SK-N-SH treated with all-trans-retinoic acid at 6 μM for 48 hours (cell line): ENCODE data around the gene MGMT.

Source experiments
- BACH2 ChIP-seq: fragments of 250-450 bp; sonication (Bioruptor Pico); IDR thresholded peaks from 2 replicates; pipeline ENCODE4 v1.9.0; 2021; ENCODE audit warnings: mild to moderate bottlenecking, borderline replicate concordance
- ESRRG ChIP-seq: fragments of 250-450 bp; sonication (Bioruptor Pico); IDR thresholded peaks from 2 replicates; pipeline ENCODE4 v1.6.1; 2021; ENCODE audit warnings: mild to moderate bottlenecking
- PPARA ChIP-seq: fragments of 250-450 bp; sonication (Bioruptor Pico); IDR thresholded peaks from 2 replicates; pipeline ENCODE4 v1.5.0; 2020; ENCODE audit warnings: mild to moderate bottlenecking, borderline replicate concordance
- RARB ChIP-seq: fragments of 250-450 bp; sonication (Bioruptor Pico); IDR thresholded peaks from 2 replicates; pipeline ENCODE4 v1.8.0; 2021; ENCODE audit warnings: mild to moderate bottlenecking, moderate library complexity
- TOX ChIP-seq: fragments of 250-450 bp; sonication (Bioruptor Pico); IDR thresholded peaks from 2 replicates; pipeline ENCODE4 v1.8.0; 2021; ENCODE audit warnings: mild to moderate bottlenecking, moderate library complexity, borderline replicate concordance
- ZFP30 ChIP-seq: fragments of 450-650 bp; formaldehyde crosslinking; IDR thresholded peaks from 2 replicates; pipeline ENCODE4 v1.5.0; 2022; ENCODE audit warnings: mild to moderate bottlenecking, moderate library complexity
- ZNF70 ChIP-seq: fragments of 450-650 bp; formaldehyde crosslinking; IDR thresholded peaks from 2 replicates; pipeline ENCODE4 v1.5.0; 2020; ENCODE audit warnings: mild to moderate bottlenecking, moderate library complexity

GRCh38 chr10:129641351-129641750, 174.3 kb downstream of the MGMT start:
- TF ChIP-seq ZNF70 (CRISPR knock-in tag) (no peak), RARB (CRISPR knock-in tag) (no peak), BACH2 (CRISPR knock-in tag) (no peak), PPARA (CRISPR knock-in tag) (no peak), TOX (CRISPR knock-in tag) (no peak), ZFP30 (no peak), ESRRG (no peak)
